Measurements from ENCODE around the gene MAGOHB.
"Not testable (repeated sequence)": the region's sequence is repeated elsewhere in the genome, so short reads cannot be mapped to it uniquely, and the experiment has no call there.

MAGOHB gene

DNA sequence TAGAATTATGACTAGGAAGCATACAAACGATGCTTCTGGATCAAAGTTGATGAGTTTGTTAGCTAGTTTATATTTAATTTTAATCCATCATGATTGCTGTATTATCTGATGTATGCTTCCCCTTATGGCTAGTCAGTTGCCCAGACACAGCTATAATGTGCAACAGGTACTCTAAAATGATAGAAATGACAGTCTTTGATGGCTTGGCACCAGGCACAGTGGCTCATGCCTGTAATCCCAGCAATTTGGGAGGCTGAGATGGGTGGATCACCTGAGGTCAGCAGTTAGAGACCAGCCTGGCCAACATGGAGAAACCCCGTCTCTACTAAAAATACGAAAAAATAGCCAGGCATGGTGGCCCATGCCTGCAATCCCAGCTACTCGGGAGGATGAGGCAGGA is 2.2 kb downstream of the MAGOHB start:
- not testable (repeated sequence) for DNase-seq

DNA sequence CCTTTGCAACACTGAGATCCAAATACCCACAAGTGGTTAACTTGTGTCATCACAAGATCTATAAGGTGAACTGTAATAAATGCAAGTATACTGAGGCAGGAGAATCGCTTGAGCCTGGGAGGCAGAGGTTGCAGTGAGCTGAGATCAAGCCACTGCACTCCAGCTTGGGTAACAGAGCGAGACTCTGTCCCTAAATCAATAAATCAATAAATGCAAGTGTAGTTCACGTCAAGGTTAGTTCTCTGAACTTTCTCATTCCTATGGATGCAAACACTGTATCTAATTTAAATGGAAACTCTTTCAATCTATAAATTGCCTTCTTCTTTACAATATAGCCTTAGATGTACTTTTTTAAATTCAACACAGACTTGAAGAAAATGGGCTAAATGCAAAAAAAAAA is 3.2 kb downstream of the MAGOHB start:
- DNase-seq = no peak

DNA sequence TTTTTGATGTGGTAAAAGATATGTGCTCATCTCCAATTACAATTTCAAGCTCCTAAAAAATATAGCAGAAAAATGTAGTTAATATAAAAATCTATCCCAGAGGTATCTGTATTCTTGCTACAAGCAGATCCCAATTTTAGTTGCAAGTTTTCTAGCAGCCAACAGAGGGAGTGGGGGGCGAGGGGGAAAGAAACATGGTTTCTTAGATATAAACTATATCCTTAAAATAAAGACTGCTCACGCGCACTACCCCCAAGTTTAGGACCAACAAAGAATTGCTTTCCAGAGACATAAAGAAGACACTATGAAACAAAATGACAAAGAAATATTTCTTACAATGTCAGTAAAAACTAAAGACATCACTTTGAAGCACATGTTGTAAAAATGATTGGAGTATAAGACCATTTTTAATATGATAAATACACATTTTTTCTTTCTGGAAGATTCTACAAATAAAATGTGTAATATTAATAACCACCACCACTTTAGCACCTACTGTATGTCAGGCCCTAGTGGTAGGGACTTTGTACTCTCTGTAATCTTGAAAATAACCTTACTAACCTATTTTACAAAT is 5.4 kb downstream of the MAGOHB start:
- no peak for DNase-seq

DNA sequence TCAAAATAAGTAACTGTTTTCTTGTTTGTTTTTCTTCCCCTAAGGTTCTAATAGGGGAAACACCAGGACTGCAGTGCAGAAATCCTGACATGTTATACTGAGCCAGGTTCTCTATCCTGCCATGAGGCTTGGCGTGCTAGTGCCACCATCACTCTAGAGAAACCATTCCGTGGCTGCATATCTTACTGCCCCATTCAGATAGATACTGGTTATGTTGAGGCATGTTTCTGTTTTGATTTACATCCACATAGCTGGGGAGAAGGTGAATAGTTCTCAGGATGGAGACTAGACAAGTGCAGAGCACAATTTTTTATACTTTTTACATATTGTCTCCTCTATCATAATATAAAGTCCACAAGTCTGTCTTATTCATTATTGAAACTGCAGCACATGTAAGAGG is 11.5 kb downstream of the MAGOHB start:
- DNase-seq = no peak

DNA sequence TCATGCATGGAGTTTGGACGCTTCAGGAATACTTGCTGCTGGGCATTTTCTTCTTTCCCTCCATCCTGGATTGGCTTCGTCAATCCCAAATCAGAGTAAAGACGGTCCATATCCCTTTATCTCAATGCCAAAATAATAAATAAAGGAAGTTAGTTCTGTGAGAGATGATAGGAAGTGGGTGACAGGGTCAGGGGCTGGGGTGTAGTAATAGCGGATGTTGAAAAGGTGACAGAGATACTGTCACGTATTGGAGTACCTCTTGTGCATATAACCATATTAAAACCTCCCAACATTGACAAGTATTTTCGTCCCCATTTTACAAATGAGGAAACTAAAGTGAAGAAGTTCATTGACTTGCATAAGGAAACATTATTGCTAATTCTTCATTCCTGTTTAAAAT is 12.4 kb downstream of the MAGOHB start:
- DNase-seq = no peak

DNA sequence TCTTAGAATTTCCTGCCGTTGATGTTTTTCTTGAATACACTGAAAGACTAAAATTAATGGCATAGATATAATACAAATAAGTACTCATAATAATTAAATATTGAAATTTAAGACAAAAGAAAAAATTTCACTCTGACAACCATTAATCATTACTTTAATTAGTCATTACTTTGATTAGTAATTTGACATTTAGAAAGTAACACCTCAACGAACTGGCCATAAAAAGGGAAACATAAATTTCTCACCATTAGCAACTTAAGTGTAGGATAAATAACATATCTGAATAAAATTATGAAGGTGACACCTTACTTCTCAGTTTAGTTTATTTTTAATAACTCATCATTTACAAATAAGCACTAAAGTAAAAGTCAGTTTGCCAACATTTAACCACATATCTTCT is 17.5 kb downstream of the MAGOHB start:
- no peak for DNase-seq

DNA sequence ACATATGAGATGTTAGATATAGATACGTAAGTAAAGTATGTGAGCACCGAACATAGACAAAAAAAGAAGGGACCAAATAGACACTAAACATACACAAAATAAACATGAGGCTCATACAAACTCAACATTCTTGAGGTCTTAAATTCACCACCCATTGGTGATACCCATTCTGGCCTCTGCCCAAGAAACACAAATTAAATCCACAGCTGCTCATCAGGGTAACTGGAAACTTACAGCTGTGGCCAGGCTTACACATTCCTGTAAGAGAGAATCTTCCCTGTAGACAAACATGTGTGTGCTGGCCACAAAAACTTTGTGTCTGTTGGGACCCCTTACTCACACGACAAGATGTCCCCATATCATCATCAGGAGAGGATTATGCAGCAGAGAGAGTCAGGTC is 22.4 kb downstream of the MAGOHB start:
- no peak for DNase-seq

DNA sequence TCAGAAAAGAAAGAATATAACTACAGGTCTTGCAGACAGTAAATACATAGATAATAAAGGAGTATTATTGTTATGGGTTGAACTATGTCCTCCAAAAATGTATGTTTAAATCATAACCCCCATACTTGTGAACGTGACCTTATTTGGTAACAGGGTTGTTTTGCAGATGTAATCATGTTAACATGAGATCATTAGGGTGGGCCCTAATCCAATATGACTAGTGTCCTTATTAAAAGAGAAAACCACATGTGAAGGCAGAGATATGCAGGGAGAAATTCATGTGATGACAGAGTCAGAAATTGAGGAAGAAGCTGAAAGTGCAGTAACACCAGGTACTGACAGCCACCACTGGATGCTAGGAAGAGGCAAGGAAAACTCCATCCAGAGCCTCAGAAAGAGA is 29.0 kb downstream of the MAGOHB start:
- no peak for DNase-seq

DNA sequence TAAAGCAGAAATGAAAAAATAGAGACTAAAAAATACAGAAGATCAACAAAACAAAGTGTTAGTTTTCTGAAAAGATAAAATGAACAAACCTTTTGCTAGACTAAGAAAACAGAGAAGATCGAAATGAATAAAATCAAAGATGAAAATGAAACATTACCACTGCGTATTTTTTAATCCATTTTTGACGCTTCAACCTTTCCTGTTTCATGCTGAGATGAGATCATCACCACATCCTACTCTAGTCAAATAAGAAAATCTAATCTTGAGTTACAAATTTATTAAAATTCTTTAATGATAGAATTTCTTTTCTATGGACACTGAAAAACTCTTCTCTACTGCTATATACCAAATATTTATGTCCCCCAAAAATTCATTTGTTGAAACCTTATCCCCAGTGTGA is 30.7 kb downstream of the MAGOHB start:
- DNase-seq = no peak

DNA sequence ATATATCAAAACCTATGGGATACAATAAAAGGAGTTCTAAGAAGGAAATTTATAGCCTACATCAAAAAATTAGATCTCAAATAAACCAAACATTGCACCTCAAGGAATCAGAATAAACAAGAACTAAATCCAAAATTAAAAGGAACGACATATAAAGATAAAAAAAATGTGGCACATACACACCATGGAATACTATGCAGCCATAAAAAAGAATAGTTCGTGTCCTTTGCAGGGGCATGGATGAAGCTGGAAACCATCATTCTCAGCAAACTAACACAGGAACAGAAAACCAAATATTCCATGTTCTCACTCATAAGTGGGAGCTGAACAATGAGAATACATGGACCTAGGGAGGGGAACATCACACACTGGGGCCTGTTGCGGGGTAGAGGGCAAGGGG is 31.3 kb downstream of the MAGOHB start:
- DNase-seq = not testable (repeated sequence)

DNA sequence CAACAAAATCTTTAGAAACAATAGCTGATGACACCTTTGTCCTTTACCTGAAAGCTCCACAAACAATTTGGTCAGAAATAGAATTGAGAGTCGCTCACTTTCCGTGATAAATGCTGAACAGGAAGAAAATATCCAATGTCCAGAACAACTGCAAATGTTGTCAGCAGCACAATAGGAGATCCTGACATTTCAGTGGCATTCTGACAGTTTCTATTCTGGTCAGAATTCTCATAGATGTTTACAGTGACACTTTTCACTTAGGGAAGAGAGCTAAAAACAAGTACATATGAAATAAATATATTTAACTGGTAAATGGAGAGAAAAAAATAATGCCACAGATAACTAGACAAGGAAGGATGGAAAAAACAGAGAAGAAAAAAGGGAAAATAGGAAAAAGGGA is 39.1 kb downstream of the MAGOHB start:
- no peak for DNase-seq

DNA sequence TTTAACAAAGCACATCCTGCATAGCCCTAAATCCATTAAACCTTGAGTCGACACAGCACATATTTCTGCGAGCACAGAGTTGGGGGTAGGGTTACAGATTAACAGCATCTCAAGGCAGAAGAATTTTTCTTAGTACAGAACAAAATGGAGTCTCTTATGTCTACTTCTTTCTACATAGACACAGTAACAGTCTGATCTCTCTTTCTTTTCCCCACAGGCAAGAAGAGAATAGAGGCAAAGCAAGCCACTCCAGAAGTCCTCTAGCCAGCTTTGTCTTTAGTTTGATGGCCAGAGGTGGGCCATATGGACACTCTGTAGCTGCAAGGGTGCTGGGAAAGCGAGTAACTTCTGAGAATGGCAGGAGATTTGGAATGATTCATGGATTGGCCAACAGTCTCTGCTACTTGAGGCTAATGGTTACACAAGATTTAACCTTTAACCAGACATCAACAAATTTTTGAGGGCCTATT is 41.4 kb downstream of the MAGOHB start:
- not testable (repeated sequence) for DNase-seq

DNA sequence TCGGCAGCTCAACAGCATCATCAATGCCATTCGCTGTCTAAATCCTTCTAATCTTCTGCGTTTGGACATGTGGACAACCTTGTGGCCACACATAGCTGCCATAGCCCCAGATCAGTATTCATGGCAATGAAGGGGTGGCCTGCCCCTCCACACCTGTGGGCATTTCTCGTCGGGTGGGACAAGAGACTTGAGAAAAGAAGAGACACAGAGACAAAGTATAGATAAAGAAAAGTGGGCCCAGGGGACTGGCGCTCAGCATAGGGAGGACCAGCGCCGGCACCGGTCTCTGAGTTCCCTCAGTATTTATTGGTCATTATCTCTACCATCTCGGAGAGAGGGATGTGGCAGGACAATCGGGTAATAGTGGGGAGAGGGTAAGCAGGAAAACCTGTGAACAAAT is 42.3 kb downstream of the MAGOHB start:
- DNase-seq = no peak

DNA sequence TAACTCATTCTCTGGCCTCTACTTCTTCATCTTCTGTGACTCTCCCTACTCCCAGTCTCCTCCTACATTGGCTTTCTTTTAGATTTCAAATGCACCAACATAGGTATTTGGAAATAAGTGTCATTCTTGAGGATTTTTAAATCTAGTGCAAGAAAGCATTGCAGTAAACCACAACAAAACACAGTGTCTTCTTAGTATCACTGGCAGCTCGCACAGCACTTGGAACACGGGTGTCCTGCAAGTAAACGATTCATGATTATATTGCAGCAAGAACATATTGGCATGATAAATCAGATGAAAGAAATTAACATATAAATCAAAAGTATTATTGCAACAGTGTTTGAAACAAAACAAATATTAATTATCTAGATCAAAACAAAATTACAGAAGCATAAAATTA is 45.6 kb downstream of the MAGOHB start:
- no peak for DNase-seq

DNA sequence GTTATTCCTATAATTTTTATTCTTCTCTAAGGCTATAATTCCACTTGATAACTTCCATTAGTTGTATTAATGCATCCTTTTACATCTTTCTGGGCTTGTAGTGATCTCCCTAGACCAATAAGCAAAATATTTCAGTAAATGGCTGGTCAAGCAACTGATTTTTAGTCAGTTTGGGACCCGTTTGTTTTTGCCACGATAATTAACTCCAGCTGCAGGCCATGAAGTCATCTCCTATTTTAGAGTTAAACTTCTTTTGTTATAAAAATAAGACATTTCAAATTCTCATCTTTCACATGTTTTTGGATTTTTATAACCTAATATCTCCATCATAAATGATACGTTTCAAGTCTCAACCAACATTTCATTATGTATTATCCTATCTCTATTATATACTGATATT is 49.4 kb downstream of the MAGOHB start:
- DNase-seq = no peak

DNA sequence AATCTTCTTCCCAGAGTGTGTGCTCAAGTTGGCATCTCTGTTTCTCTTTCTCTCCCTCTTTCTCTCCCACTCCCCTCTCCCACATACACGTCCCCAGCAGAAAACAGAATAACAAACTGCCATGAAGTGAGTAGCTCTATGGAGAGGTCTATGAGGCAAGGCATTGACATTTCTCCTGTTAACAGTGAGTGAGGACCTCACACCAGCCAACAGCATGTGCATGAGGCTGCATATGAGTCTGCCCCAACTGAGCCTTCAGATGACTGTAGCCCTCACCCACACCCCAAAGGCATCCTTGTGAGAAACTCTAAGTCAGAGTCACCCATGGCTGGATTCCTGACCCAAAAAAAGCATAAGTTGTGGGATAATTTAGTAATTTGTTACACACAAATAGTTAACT is 50.4 kb downstream of the MAGOHB start:
- DNase-seq = no peak

DNA sequence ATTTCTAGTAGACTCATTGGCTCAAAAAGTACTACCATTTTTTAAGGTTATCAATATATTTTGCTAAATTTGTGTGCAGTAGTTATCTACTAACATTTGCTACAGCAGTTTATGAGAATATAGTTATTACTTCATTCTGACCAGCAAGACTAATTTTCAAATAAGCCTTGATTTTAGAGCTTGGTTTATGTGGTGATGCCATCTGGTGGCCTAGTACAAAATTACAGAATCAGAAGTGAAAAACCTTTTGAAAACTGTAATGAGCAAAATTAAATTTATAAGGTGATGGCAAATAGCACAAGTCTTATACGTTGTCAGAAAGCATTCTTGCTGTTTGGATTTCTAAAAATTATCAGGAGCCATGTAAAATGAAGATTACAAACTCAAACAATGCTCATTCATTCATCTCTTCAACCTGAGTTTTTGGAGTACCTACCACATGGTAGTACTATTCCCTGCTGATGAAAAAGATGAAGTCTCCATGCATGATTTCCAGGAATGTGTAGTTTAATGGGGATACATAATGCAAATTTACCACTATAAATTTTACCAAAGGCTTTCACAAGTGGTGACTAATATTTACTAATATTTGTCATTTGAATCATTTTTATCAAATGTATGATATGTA is 51.0 kb downstream of the MAGOHB start:
- DNase-seq = peak in 1 of 2 donors; percentile 16

DNA sequence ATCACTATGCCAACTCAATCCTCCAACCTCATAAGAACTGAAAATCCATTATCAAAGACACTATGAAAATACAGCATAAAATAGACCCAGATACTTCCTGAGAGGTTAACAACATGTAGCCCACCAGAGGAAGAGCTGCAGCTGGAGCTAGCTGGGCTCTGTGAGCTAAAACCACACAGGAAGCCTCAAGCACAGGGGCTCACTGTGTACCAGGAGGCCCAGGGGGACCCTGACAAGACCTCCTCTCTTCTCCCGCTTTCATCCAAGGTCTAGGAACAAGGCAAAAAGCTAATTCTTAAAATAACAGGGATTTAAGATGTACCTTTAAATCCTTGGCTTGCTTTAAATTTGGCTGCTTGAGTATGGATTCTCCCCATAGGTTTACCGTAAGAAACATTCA is 54.2 kb downstream of the MAGOHB start:
- DNase-seq = no peak

DNA sequence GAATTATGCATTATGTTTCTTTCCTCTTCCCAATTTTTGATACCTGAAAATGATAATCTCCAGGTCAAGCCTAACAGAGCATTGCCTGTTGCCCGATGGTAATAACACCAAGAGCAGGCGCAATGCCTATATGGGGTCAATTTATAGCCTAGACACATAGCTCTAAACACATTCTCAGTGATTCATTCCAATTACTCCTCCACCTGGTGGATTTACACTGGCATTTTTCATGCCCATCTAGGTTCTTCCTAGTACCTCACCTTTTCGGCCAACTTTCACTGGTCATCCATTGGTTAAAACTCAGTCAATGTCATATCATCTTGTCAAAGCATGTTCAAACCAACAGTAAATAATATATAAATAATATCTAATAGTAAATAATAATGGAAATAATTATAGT is 54.6 kb downstream of the MAGOHB start:
- no peak for DNase-seq

DNA sequence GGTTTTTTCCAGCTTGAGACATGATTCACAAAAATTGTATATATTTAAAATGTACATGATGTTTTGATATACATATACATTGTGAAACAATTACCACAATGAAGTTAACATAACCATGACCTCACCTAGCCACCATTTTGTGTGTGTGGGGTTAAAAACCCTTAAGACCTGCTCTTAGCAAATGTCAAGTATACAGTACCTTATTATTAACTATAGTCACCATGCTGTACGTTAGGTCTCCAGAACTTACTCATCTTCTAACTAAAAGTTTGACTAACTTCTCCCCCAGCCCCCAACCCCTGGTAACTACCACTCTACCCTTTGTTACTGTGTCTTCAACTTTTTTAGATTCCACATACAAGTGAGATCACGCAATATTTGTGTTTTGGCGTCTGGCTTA is 55.1 kb downstream of the MAGOHB start:
- DNase-seq = no peak

DNA sequence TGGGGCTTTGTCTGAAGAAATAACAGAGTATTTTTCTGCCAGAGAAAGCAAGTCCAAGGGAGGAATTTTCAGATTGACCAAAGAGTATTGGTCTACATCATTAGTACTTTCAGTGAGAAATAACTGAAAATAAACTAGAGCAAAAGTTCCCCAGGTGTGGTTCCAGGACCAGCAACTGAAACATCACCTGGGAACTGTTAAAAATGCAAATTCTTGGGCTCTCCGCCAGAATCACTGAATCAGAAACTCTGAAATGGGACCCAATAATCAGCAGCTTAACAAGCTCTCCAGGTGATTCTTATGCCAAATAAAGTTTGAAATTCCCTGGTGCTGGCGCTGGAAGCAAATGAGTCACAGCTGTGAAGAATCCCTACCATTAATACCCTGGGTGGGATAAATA is 55.6 kb downstream of the MAGOHB start:
- no peak for DNase-seq

DNA sequence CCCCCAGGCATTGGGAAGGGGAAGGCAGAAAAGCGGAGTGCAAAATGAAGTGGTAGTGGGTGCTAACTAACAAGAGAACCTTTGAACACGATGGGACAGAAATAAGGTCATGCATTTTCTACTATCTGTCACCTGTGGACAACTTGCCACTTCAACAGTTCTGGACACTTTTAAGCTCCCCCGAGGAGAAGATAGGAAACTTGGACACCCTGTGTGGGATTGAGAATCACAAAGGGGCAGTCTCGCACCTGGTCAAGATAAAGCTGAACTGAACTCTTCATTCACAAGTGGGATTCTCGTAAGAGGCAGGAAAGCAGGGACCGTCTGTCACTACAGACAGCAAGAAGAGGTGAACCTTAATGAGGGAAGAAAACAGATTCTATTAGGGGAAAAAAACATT is 56.1 kb downstream of the MAGOHB start:
- DNase-seq = no peak

DNA sequence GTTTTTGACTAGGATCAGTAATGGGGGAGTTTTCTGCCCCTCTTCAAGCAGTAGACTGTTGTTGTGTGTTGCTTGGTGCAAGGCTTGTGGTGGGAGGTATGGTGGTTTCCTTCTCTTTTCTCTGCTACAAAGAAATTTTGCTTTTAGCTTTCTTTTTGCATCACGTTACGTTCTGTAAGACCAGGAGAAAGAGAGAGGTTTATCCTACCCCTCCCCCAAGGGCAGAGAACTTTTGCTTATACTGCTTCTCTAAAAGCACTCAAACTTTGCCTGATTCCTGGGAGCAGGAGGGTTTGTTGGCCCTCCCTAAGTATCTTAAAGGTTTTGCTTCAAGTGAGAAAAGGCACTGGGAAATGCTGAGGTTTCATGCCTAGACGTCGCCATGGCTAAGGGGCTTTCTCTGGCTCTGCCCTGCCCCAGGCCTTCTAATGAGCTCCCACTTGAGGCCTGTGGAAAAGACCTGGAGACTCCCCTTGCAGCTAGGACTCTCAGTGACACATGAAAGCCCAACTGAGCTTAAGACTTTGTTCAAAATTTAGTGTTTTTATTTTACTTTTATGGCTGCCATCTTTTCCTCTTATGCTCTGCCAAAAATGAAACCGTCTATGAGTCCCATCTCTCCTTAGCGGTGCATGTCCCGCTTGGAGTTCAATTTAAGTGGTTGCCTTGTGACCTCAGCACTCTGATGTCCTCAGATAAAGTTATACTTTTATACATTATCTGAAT is 58.5 kb downstream of the MAGOHB start:
- DNase-seq = no peak

DNA sequence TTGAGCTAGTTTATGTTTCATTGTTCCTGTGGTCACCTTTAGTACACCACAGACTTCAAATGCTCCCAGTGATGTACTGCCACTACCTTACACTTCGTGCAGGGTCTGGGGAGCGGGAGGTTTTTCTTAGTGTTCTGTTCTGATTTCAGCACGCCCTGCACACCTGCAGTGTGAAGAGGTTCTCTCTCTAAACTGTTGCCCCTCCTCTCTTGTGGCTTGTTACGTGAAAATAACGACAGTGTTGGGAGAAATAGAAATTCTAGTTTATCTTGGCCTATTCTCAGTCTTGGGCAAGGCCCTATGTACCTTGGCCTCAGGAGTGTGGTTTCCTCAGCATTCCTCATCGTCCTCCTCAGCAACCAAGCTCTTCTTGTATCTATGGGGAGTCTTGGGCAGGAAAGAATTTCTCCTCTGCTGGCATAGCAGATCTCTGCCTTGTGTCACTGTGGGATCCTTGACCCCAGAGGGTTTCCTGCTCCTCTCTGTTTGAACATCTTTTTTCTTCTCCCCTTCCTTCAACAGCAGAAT is 59.1 kb downstream of the MAGOHB start:
- no peak for DNase-seq

Measured in stimulated activated CD4-positive, alpha-beta T cell treated with anti-CD3 and anti-CD28 coated beads, Interleukin-2, amount 100 ng/mL, for 48 hours (primary cell).